Activated CD4-positive, alpha-beta memory T cell treated with anti-CD3 and anti-CD28 coated beads, Interleukin-2, amount 10 ng/mL, durations not matched to agents 7 days and 5 days (primary cell): Measurements from ENCODE around the gene C1orf159. TPM values are rescaled to one million over a fixed set of nuclear protein-coding genes. Genes with fewer than 3 reads are reported as not detected.

Source experiments
- CTCF ChIA-PET: fragments of 350-600 bp; sonication (Branson Sonifier 250); formaldehyde crosslinking; loops from one replicate; lab custom pipeline; 2021; ENCODE audit warnings: antibody characterized with exemption, inconsistent platforms; lab: Charles Lee
- POLR2A ChIA-PET: fragments of 350-600 bp; sonication (Branson Sonifier 250); formaldehyde crosslinking; loops from one replicate; lab custom pipeline; 2021; ENCODE audit warnings: antibody characterized with exemption; lab: Charles Lee
- DNase-seq: peaks from one replicate; pipeline ENCODE4 v3.0.0-alpha.2; 2020
- H3K27ac Mint-ChIP-seq: one replicate; pipeline ENCODE4 v1.8.0; 2021; ENCODE audit warnings: mild to moderate bottlenecking, mixed read lengths
- H3K27me3 Mint-ChIP-seq: one replicate; pipeline ENCODE4 v1.8.0; 2021; ENCODE audit warnings: mixed read lengths
- H3K36me3 Mint-ChIP-seq: one replicate; pipeline ENCODE4 v1.8.0; 2021; ENCODE audit warnings: low read depth, mixed read lengths
- H3K4me1 Mint-ChIP-seq: one replicate; pipeline ENCODE4 v1.8.0; 2021; ENCODE audit warnings: mixed read lengths
- H3K4me3 Mint-ChIP-seq: one replicate; pipeline ENCODE4 v1.8.0; 2021; ENCODE audit warnings: mild to moderate bottlenecking, mixed read lengths
- H3K9me3 Mint-ChIP-seq: one replicate; pipeline ENCODE4 v1.8.0; 2021; ENCODE audit warnings: mixed read lengths
- total RNA-seq, 2 experiments: library from RNA; stranded (reverse); gene quantifications; one replicate each; pipeline ENCODE4 v1.2.3, GENCODE V29; 2021

Gene C1orf159
- total RNA-seq, 2 experiments from 2014 or later = 18.6 to 19.9 TPM

DNA sequence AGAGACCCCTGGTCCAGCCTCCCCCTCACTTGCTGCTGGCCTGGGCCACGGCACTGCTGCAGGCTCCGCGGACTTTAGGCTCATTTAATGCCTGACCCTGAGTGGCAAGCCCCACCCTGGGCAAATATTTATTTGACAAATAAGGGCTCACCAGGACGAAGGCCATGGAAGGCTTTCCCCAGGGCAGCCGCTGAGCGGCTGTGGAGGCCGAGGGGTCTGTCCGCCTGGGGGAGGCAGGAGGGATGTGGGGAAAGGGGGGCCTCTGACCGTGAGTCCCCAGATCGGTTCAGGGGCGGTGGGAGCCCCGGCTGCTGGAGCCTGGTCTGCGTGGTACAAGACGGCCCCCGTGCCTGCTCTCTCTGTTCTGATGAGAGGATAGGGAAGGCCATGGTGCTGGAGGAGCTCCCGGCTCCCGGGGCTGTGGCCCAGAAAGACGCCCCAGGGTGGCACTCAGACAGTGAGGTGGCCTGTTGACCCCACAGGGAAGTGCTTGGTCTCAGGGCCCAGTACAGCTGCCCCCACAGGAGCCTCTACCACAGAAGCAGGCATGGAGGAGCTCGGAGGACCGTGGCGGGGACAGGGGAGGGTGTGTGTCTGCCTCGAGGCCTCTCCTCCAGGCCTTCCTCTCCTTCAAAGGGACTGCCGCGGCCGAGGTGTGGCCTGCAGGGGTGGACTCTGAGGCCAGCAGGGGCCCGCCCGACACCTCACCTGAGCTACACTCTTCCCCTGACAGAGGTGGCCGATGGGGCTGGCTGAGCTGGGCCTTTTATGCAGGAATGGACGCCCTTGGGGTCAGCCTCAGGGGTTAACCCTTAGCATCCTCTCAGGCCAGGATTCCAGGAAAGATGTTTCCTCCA is 9.1 kb upstream of the C1orf159 start:
- H3K9me3 Mint-ChIP-seq = no peaks in the 10 kb centered on the region
- H3K4me3 Mint-ChIP-seq = no peak overlapping the region
- H3K27me3 Mint-ChIP-seq = no peaks in the 10 kb centered on the region
- ChIA-PET CTCF (interaction anchor here (0.9 to 1.4 kb wide), 3 partner anchors 106 to 166 kb away, joined by 3 to 4 read pairs (median 4); no protein-coding TSS in a partner anchor), POLR2A (no interaction called here)
- H3K36me3 Mint-ChIP-seq = no peaks in the 10 kb centered on the region
- DNase-seq = no peak
- peaks cover 8% of the 10 kb centered on the region for H3K4me1 Mint-ChIP-seq
- no peak overlapping the region for H3K27ac Mint-ChIP-seq

DNA sequence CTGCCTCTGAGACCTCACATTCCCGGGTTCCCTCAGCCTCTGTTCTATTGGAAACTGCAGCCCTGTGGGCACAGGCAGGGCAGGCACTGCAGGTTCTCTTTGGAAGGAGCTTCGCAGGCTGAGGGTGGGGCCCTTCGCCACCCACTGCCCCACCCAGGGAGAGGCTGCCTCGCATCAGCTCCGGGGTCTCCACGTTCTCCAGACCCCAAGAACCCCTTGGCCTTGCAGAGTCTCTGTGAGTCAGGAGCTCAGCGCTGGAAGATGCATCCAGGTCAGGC is 8.6 kb upstream of the C1orf159 start:
- Mint-ChIP-seq H3K4me3 (no peak overlapping the region), H3K27me3 (peaks cover 2% of the 10 kb centered on the region), H3K36me3 (no peaks in the 10 kb centered on the region), H3K4me1 (peaks cover 8% of the 10 kb centered on the region), H3K27ac (no peak overlapping the region), H3K9me3 (no peaks in the 10 kb centered on the region)
- ChIA-PET POLR2A (no interaction called here), CTCF (interaction anchor here (0.9 to 1.3 kb wide), 2 partner anchors 107 to 126 kb away, joined by 3 to 4 read pairs; no protein-coding TSS in a partner anchor)
- DNase-seq = no peak

- peaks cover 8% of the 10 kb centered on the region for H3K4me1 Mint-ChIP-seq
- CTCF ChIA-PET = interaction anchor here (0.9 to 3.4 kb wide), 4 partner anchors 107 to 167 kb away, joined by 3 to 36 read pairs (median 12); no protein-coding TSS in a partner anchor
- peaks cover 8% of the 10 kb centered on the region for H3K27me3 Mint-ChIP-seq
- POLR2A ChIA-PET = no interaction called here
- H3K9me3 Mint-ChIP-seq = no peaks in the 10 kb centered on the region
- H3K4me3 Mint-ChIP-seq = no peak overlapping the region
- no peaks in the 10 kb centered on the region for H3K36me3 Mint-ChIP-seq
- DNase-seq = no peak
- peak overlapping the region; percentile 21 for H3K27ac Mint-ChIP-seq
Observed at GRCh38 chr1:1123581-1124507, 8.0 kb upstream of the C1orf159 start.

GRCh38 chr1:1122981-1123480 is 7.1 kb upstream of the C1orf159 start:
- DNase-seq = no peak
- POLR2A ChIA-PET = interaction anchor here (1.2 to 2.1 kb wide), 5 partner anchors 59 to 168 kb away, joined by 3 to 11 read pairs (median 7); partner anchors contain the start of genes B3GALT6, ISG15 and SDF4
- no peaks in the 10 kb centered on the region for H3K36me3 Mint-ChIP-seq
- peaks cover 8% of the 10 kb centered on the region for H3K4me1 Mint-ChIP-seq
- H3K4me3 Mint-ChIP-seq = no peak overlapping the region
- no peaks in the 10 kb centered on the region for H3K9me3 Mint-ChIP-seq
- peaks cover 13% of the 10 kb centered on the region for H3K27me3 Mint-ChIP-seq
- CTCF ChIA-PET = interaction anchor here (0.6 to 3.5 kb wide), 25 partner anchors 10 to 252 kb away, joined by 3 to 47 read pairs (median 4); partner anchors contain the start of genes AURKAIP1, B3GALT6, ISG15 and SDF4
- no peak overlapping the region for H3K27ac Mint-ChIP-seq

- Mint-ChIP-seq H3K27me3 (peaks cover 15% of the 10 kb centered on the region), H3K27ac (no peak overlapping the region), H3K4me1 (peaks cover 10% of the 10 kb centered on the region), H3K9me3 (no peaks in the 10 kb centered on the region), H3K36me3 (no peaks in the 10 kb centered on the region), H3K4me3 (no peak overlapping the region)
- CTCF ChIA-PET = interaction anchor here (0.6 to 3.5 kb wide), 28 partner anchors 9 to 253 kb away, joined by 3 to 47 read pairs (median 4); partner anchors contain the start of genes AURKAIP1, B3GALT6, ISG15 and SDF4
- DNase-seq = peak; percentile 87
- POLR2A ChIA-PET = interaction anchor here (1.1 to 2.1 kb wide), 6 partner anchors 58 to 169 kb away, joined by 3 to 11 read pairs (median 6); partner anchors contain the start of genes B3GALT6, ISG15, SDF4 and TNFRSF18
Observed at GRCh38 chr1:1122078-1122811, 6.4 kb upstream of the C1orf159 start.

DNA sequence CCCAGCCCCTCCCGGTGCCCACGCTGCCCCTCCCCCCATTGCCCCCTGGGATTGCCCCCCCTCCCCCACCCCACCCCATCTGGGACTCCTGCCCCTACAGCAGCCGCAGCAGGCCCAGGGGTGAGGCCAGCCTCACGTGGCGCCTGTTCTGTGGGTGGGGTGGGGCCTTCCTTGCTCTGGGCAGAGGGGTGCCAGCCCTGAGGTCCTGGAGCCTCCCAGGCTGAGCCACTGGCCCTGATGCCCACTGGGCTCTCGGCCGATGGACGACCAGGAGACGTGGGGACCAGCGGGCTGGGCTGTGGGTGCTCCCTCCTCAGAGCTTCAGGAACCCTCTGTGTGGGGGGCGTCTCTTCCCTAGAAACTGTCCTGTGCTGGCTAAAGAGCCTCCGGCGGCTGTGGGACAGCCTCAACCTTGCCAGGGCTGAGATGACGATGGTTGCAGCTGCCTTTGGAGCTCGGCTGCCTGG is 5.8 kb upstream of the C1orf159 start:
- H3K36me3 Mint-ChIP-seq = no peaks in the 10 kb centered on the region
- peaks cover 15% of the 10 kb centered on the region for H3K27me3 Mint-ChIP-seq
- ChIA-PET POLR2A (interaction anchor here (1.1 to 2.1 kb wide), 6 partner anchors 58 to 170 kb away, joined by 3 to 11 read pairs (median 6); partner anchors contain the start of genes B3GALT6, ISG15, SDF4 and TNFRSF18), CTCF (interaction anchor here (0.9 to 3.5 kb wide), 20 partner anchors 9 to 254 kb away, joined by 3 to 47 read pairs (median 4); partner anchors contain the start of genes AURKAIP1, B3GALT6, SDF4 and TNFRSF18)
- H3K9me3 Mint-ChIP-seq = no peaks in the 10 kb centered on the region
- DNase-seq = no peak
- H3K4me3 Mint-ChIP-seq = no peak overlapping the region
- H3K4me1 Mint-ChIP-seq = peaks cover 12% of the 10 kb centered on the region
- H3K27ac Mint-ChIP-seq = no peak overlapping the region

DNA sequence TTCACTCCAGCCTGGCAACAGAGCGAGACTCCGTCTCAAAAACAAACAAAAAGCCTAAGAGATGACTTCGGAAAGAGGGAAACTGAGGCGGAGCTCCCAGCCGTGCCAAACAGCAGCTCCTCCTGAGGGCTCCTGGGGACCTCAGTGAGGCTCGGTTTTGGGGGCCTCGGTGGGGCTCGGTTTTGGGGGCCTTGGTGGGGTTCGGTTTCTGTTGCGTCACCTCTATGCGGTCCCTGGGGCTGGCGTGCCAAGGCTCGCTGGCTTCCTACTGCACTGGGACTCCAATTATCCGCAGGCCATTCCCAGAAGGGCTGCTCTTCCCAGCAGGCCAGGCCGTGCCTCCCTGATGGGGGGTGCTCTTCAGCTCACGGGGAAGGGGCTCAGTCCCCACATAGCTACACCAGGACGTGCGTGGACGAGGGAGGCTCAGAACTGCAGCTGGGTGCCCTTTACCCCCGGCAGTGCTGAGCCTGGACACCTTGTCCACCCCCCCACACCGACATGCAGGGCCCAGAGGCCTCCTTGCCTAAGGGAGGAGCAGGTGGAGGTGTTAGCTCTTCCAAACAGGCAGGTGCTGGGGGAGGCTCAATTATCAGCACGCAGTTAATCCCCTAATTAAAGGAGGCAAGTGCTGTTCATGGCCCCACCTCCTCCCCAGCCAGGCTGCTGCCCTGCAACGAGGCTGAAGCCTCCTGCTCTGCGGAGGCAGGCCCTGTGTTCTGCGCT is 5.1 kb upstream of the C1orf159 start:
- no peaks in the 10 kb centered on the region for H3K9me3 Mint-ChIP-seq
- CTCF ChIA-PET = interaction anchor here (1.2 to 3.5 kb wide), 12 partner anchors 37 to 204 kb away, joined by 3 to 47 read pairs (median 6); partner anchors contain the start of genes B3GALT6, SDF4 and TNFRSF18
- H3K36me3 Mint-ChIP-seq = no peaks in the 10 kb centered on the region
- no peak overlapping the region for H3K27ac Mint-ChIP-seq
- POLR2A ChIA-PET = interaction anchor here (0.5 to 2.1 kb wide), 6 partner anchors 85 to 170 kb away, joined by 3 to 11 read pairs (median 6); partner anchors contain the start of genes B3GALT6, ISG15, SDF4 and TNFRSF18
- H3K27me3 Mint-ChIP-seq = peaks cover 15% of the 10 kb centered on the region
- H3K4me3 Mint-ChIP-seq = no peak overlapping the region
- H3K4me1 Mint-ChIP-seq = peaks cover 14% of the 10 kb centered on the region
- DNase-seq = no peak

- Mint-ChIP-seq H3K27ac (no peak overlapping the region), H3K4me3 (no peak overlapping the region), H3K9me3 (no peaks in the 10 kb centered on the region), H3K27me3 (peaks cover 15% of the 10 kb centered on the region), H3K36me3 (peaks cover under 1% of the 10 kb centered on the region), H3K4me1 (peaks cover 15% of the 10 kb centered on the region)
- no peak for DNase-seq
- CTCF ChIA-PET = interaction anchor here (1.0 to 3.5 kb wide), 3 partner anchors 10 to 131 kb away, joined by 3 to 47 read pairs (median 6); partner anchors contain the start of genes B3GALT6 and SDF4
- POLR2A ChIA-PET = no interaction called here
Observed at GRCh38 chr1:1120096-1120495, 4.2 kb upstream of the C1orf159 start.

DNA sequence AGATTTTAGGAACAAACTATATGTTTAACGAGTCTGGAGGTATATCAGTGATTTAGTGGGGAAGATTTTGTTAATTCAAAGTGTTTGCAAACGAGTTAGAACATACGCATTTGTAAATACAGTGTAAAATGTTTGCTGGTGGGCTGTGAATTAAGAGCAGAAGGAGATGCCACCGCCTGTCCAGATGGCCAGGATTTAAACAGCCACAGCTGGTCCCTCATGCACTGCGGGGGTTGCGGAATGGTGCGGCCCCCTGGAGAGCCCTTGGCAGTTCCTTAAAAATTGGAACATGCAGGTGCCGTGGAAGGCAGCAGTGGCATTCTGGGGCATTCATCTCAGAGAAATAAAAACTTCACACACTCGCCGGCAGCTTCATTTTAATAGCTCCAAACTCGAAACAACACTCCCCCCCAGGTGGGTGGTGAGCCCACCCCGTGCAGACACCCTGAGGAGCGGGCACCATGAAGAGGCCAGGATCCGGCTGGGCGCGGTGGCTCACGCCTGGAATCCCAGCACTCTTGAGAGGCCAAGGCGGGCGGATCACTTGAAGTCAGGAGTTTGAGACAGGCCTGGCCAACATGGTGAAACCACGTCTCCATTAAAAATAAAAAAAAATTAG is 3.5 kb upstream of the C1orf159 start:
- Mint-ChIP-seq H3K27ac (no peak overlapping the region), H3K4me1 (peaks cover 22% of the 10 kb centered on the region), H3K27me3 (peaks cover 15% of the 10 kb centered on the region), H3K36me3 (peaks cover 8% of the 10 kb centered on the region), H3K9me3 (no peaks in the 10 kb centered on the region), H3K4me3 (no peak overlapping the region)
- no peak for DNase-seq
- ChIA-PET POLR2A (no interaction called here), CTCF (interaction anchor here (1.0 kb wide), 1 partner anchor 11 kb away, joined by 3 read pairs; no protein-coding TSS in a partner anchor)

GRCh38 chr1:1118876-1119220 is 3.0 kb upstream of the C1orf159 start:
- Mint-ChIP-seq H3K27me3 (peaks cover 15% of the 10 kb centered on the region), H3K4me1 (peaks cover 20% of the 10 kb centered on the region), H3K4me3 (no peak overlapping the region), H3K27ac (no peak overlapping the region), H3K9me3 (no peaks in the 10 kb centered on the region), H3K36me3 (peaks cover 9% of the 10 kb centered on the region)
- ChIA-PET CTCF (interaction anchor here (1.0 kb wide), 1 partner anchor 12 kb away, joined by 3 read pairs; no protein-coding TSS in a partner anchor), POLR2A (no interaction called here)
- no peak for DNase-seq
